AG09309 (cell line): ENCODE results near the gene RIC8B.
A peak's percentile ranks its signal among the peaks of the same experiment; 100 is the strongest.

Experiments
- DNase-seq: peaks from one replicate; pipeline ENCODE4 v3.0.0-alpha.2; 2010; ENCODE audit warnings: low read depth
- H3K4me3 ChIP-seq: 2 replicates; pipeline ENCODE4 v1.5.1; 2011; ENCODE audit warnings: mild to moderate bottlenecking, low read depth, low read length, moderate library complexity; ENCODE audit not compliant: control insufficient read depth
- CTCF ChIP-seq: IDR thresholded peaks from 2 replicates; pipeline ENCODE4 v1.5.1; 2011; ENCODE audit warnings: mild to moderate bottlenecking, low read depth, low read length, inconsistent platforms; ENCODE audit not compliant: insufficient read depth, control insufficient read depth; ENCODE audit errors: missing control alignments

The RIC8B gene

GRCh38 chr12:106815741-106816140 lies 41.3 kb downstream of the RIC8B start:
- no peak for DNase-seq
- no peak for TF ChIP-seq CTCF
- H3K4me3 ChIP-seq: no peak overlapping the region

GRCh38 chr12:106816231-106816630 lies 41.7 kb downstream of the RIC8B start:
- no peak for DNase-seq
- TF ChIP-seq CTCF: no peak
- H3K4me3 ChIP-seq: no peak overlapping the region

- H3K4me3 ChIP-seq: no peak overlapping the region
- no peak for TF ChIP-seq CTCF
- DNase-seq: no peak
These were observed 45.5 kb downstream of the RIC8B start for GRCh38 chr12:106819991-106820390.

- no peak for TF ChIP-seq CTCF
- no peak overlapping the region for H3K4me3 ChIP-seq
These were observed 57.2 kb downstream of the RIC8B start for GRCh38 chr12:106831699-106832098.

GRCh38 chr12:106837782-106838181 lies 63.3 kb downstream of the RIC8B start:
- no peak for TF ChIP-seq CTCF
- no peak overlapping the region for H3K4me3 ChIP-seq
- DNase-seq: no peak

More at GRCh38 chr12:106831699-106832098, 57.2 kb downstream of the RIC8B start:
- DNase-seq: no peak

- DNase-seq: no peak
- TF ChIP-seq CTCF: no peak
- no peak overlapping the region for H3K4me3 ChIP-seq
These were observed 64.9 kb downstream of the RIC8B start for GRCh38 chr12:106839333-106839732.

- TF ChIP-seq CTCF: no peak
- no peak overlapping the region for H3K4me3 ChIP-seq
- DNase-seq: peak; percentile 11
These were observed 65.8 kb downstream of the RIC8B start for GRCh38 chr12:106840243-106840642.
